Peyer's patch (tissue), 4 donors: ENCODE data around the gene LARP4B.

Experiments used
- CTCF ChIP-seq, 6 experiments: fragments of 450-650 bp in 4 of 6; fragments of 200-600 bp in 2 of 6; sonication (generic) in 1 of 6; IDR thresholded peaks; one replicate each; pipeline ENCODE4 v1.5.1; 2017 to 2019; ENCODE audit warnings: antibody characterized with exemption in 6 of 6, mild to moderate bottlenecking in 3 of 6, moderate library complexity in 1 of 6
- POLR2A ChIP-seq, 2 donors: fragments of 450-650 bp; IDR thresholded peaks; one replicate each; pipeline ENCODE4 v1.5.1; 2017; ENCODE audit warnings: antibody characterized with exemption in 2 of 2, mild to moderate bottlenecking in 2 of 2, moderate library complexity in 2 of 2

DNA sequence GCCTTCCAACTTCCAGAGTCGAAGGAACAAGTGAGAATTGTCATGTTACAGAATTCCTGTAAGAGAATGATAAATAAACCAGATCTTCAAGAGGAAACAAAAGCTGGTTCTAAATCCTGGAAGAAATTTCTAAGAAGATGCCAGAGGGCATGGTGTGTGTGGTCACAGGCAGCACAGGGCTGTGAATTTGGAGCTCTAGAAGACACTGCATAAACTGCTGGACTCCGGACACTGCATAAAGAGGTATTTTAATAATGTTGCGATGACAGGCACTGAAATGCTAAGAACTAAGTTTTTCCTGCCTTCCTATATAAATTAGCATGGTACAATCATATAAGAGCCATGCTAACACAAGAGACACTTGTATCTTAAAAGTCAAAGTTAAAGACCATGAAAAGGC lies 86.0 kb downstream of the LARP4B start:
- TF ChIP-seq CTCF (IDR thresholded peaks at IDR 0.05) (no peak), POLR2A (IDR thresholded peaks at IDR 0.05) (no peak)
